Mesothelial cell of epicardium (in vitro differentiated cells): ENCODE results near the gene PRIMA1. TPM values are rescaled to one million over a fixed set of nuclear protein-coding genes. Genes with fewer than 3 reads are reported as not detected.

Experiments used
- DNase-seq, 2 experiments: peaks; one replicate each; pipeline ENCODE4 v3.0.0; 2021; ENCODE audit warnings: low spot score in 2 of 2; ENCODE audit not compliant: unreplicated experiment in 2 of 2
- H3K27ac Mint-ChIP-seq: 2 replicates; pipeline ENCODE4 v1.8.0; 2021; ENCODE audit warnings: mixed read lengths
- H3K27me3 Mint-ChIP-seq: 2 replicates; pipeline ENCODE4 v1.8.0; 2021; ENCODE audit warnings: low read depth, mixed read lengths
- H3K36me3 Mint-ChIP-seq: 2 replicates; pipeline ENCODE4 v1.8.0; 2021; ENCODE audit warnings: mixed read lengths
- H3K4me1 Mint-ChIP-seq: 2 replicates; pipeline ENCODE4 v1.8.0; 2021; ENCODE audit warnings: mixed read lengths
- H3K4me3 Mint-ChIP-seq: 2 replicates; pipeline ENCODE4 v1.8.0; 2021; ENCODE audit warnings: mild to moderate bottlenecking, moderate library complexity, mixed read lengths
- H3K9me3 Mint-ChIP-seq: 2 replicates; pipeline ENCODE4 v1.8.0; 2021; ENCODE audit warnings: mixed read lengths
- CTCF ChIP-seq: fragments of 200-600 bp; sonication (generic); IDR thresholded peaks from one replicate; pipeline ENCODE4 v1.5.0; 2021; ENCODE audit warnings: antibody characterized with exemption; ENCODE audit not compliant: unreplicated experiment
- total RNA-seq: library from RNA; stranded (reverse); gene quantifications from 3 replicates; pipeline ENCODE4 v1.2.1, GENCODE V29; 2021

PRIMA1 gene
- total RNA-seq, 1 donor from 2014 or later: 2.3 TPM

GRCh38 chr14:93675651-93676050 is 112.6 kb downstream of the PRIMA1 start:
- Mint-ChIP-seq H3K27ac (no peak overlapping the region), H3K36me3 (no peaks in the 10 kb centered on the region), H3K4me1 (no peaks in the 10 kb centered on the region), H3K9me3 (no peaks in the 10 kb centered on the region), H3K4me3 (no peak overlapping the region), H3K27me3 (peaks cover 10% of the 10 kb centered on the region)
- TF ChIP-seq CTCF: no peak
- no peak for DNase-seq

GRCh38 chr14:93674343-93674742 is 113.9 kb downstream of the PRIMA1 start:
- TF ChIP-seq CTCF: no peak
- Mint-ChIP-seq H3K9me3 (peaks cover 5% of the 10 kb centered on the region), H3K4me1 (no peaks in the 10 kb centered on the region), H3K36me3 (no peaks in the 10 kb centered on the region), H3K27me3 (peaks cover 17% of the 10 kb centered on the region), H3K27ac (no peak overlapping the region), H3K4me3 (no peak overlapping the region)
- no peak for DNase-seq

- H3K9me3 Mint-ChIP-seq: peaks cover 35% of the 10 kb centered on the region
Measured at GRCh38 chr14:93669632-93670031, 118.7 kb downstream of the PRIMA1 start.

More at GRCh38 chr14:93669632-93670031, 118.7 kb downstream of the PRIMA1 start:
- Mint-ChIP-seq H3K27me3 (peaks cover 18% of the 10 kb centered on the region), H3K27ac (no peak overlapping the region), H3K36me3 (peaks cover 2% of the 10 kb centered on the region), H3K4me3 (no peak overlapping the region), H3K4me1 (no peaks in the 10 kb centered on the region)
- no peak for DNase-seq
- TF ChIP-seq CTCF: no peak

Other genes with a start within 250 kb of the PRIMA1 start
- gene FAM181A, start 138.9 kb upstream of the PRIMA1 start, total RNA-seq: not detected in 3 replicates
- gene ASB2, start 188.1 kb upstream of the PRIMA1 start, total RNA-seq: 1.2 to 1.9 TPM (median 1.5 TPM) in 3 replicates
- not detected in 3 replicates for gene CCDC197, start 208.8 kb upstream of the PRIMA1 start, total RNA-seq
- 6.0 to 6.6 TPM (median 6.6 TPM) in 3 replicates for gene OTUB2, start 237.9 kb upstream of the PRIMA1 start, total RNA-seq